NCI-H526 treated with DMSO at 0.1 percent for 48 hours (cell line): ENCODE results near the gene CNNM1.

Source experiments
- DNase-seq: peaks from one replicate; lab custom pipeline; 2025; lab: John Stamatoyannopoulos, UW

Gene CNNM1

DNA sequence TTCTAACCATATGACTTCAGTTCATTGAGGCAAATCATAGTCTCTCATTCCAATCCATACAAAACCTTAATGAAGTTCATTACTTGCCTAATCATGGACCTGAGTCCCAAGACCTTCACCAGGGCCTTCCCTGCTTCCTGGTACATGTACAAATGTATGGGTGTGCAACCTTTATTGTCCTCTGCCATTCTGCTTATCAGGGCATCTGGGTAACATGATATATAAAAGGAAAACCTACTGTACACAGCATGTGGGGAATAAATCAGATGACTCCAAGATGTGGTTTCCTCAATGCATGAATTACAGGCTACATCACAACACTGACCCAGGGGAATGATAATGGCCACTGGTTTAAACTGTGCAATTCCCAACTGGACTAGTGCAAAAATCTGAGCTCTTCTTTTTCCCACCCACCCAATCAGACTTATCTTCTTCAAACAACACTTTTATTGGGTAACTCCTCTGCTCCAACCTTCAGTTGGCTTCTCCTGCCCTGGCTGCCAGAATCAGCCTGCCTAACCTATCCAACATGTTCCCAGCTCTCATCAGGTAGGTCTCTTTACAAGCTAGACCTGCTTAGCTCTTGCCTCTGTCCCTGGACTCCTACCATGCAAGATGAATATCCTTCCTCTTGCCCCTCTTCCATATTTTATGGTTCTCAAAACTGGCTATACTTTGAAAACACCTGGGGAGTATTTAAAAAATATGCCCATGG is 89.9 kb downstream of the CNNM1 start:
- no peak for DNase-seq

GRCh38 chr10:99419688-99420087 is 90.5 kb downstream of the CNNM1 start:
- DNase-seq = no peak

GRCh38 chr10:99421233-99421739 is 92.1 kb downstream of the CNNM1 start:
- no peak for DNase-seq

DNA sequence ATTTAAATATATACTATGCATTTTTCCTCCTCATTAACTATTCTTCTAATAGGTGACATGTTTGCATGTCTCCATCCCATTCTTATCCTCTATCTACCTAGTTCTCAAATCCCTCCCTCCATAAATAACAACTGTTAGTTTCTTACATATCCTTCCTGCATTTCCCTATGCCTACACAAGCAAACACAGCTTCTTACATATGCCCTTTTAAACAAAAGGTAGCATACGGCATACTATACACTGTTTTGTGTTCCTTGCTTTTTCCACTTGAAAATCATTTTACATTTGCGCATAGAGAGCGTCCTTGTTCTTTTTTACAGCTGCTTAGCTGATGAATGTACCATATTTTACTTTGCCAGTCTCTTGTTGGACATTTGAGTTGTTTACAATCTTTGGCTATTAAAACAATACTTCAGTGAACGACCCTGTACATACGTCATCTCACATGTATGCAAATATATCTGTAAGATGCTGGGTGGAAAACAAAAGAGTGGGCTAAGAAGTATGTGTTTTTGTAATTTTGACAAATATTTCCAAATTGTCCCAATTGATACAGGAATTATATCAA is 93.5 kb downstream of the CNNM1 start:
- no peak for DNase-seq

- no peak for DNase-seq
Measured at GRCh38 chr10:99424656-99425055, 95.5 kb downstream of the CNNM1 start.

- no peak for DNase-seq
Measured at GRCh38 chr10:99425204-99425603, 96.0 kb downstream of the CNNM1 start.

- DNase-seq = no peak
Measured at GRCh38 chr10:99426689-99427088, 97.5 kb downstream of the CNNM1 start.

- no peak for DNase-seq
Measured at GRCh38 chr10:99427566-99428190, 98.5 kb downstream of the CNNM1 start.

DNA sequence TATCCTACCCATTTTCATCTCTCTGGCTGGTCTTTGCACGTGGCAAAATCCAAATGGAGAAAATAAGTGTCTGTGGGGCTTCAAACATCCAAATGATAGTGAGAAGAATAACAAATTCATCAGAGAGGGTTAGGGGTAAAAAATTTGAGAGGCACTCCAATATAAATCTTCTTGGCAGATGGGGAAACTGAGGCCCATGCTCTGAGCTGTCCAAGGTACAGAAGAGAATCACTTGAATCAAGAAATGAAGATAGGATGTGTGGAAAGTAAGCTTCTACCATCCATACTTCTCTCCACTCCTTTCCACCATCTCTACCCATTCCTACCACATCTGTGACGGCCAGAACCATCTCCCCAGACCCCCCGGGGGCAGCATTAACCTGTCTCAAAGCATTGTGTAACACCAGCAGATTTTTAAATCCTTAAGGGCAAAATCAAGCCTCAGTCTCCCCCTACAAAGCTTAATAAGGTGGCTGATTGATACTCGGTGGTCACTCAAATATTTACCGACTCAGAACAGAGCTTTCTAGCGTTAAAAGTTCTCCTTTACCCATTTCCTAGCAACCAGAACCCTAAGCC is 100.5 kb downstream of the CNNM1 start:
- DNase-seq = no peak

- no peak for DNase-seq
Measured at GRCh38 chr10:99430116-99430450, 100.9 kb downstream of the CNNM1 start.

- DNase-seq = peak; percentile 95
Measured at GRCh38 chr10:99430451-99431189, 101.5 kb downstream of the CNNM1 start, which contains the start of gene GOT1. GOT1 (minus strand) TSS chr10:99430624; CDS start chr10:99430565, 59 bp downstream.

- no peak for DNase-seq
Measured at GRCh38 chr10:99431190-99431760, 102.1 kb downstream of the CNNM1 start.

DNA sequence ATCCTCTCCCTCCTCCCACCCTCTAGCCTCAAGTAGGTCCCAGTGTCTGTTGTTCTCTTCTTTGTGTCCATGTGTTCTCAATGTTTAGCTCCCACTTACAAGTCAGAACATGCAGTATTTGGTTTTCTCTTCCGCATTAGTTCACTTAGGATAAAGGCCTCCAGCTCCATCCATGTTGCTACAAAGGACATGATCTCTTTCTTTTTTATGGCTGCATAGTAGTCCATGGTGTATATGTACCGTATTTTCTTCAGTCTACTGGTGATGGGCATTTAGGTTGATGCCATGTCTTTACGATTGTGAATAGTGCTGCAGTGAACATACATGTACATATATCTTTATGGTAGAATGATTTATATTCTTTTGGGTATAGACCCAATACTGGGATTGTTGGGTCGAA is 102.9 kb downstream of the CNNM1 start:
- no peak for DNase-seq

DNA sequence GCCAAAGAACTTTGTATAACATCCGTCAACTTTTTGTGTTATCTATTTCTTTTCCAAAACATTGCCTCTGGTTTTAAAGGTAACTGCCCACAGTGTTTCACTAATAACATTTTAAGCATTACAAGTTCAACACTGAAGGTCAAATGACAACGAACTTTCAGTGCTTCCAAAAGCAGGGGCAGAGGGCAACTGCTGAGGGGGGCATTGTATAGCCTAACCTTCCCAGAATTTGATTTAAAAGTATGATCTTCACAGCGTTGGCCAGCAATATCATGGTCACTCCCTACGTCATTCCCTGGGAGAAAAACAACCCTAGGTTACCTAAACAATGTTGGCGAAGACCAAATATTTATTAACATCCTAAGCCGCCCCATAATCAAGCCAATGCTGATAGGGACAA is 103.7 kb downstream of the CNNM1 start:
- DNase-seq = no peak

- DNase-seq = no peak
Measured at GRCh38 chr10:99433378-99434020, 104.3 kb downstream of the CNNM1 start.

DNA sequence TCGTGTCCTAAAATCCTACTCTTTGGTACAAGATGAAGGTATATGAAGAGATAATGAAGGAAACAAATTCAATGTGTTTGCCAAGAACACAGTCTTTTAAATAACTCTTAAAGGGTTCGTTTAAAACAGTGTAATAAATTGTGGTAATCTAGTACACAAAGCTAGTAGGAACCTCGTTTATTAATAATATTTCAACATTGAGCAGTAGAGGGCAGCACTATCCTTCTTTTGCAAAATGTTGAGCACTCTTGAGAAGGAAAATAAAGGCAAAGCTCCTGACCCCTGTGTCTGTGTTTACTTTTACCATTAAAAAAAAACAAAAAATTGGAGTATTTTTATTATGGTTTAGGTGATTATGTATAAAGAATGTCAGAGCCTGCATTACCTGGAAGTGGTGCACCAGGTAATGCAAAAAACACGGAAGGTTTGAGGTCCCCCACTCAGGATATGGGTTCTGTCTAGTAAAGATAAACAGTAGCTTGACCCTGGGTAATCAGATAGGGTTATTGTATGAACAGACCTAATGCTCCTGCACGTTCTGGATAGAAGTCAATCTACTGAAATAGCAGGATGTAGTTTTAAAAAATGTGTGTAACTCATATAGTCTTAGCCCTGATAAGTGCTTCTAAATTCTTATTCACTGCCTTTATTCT is 107.0 kb downstream of the CNNM1 start:
- DNase-seq = peak; percentile 9

GRCh38 chr10:99438890-99439289 is 109.7 kb downstream of the CNNM1 start:
- no peak for DNase-seq

DNA sequence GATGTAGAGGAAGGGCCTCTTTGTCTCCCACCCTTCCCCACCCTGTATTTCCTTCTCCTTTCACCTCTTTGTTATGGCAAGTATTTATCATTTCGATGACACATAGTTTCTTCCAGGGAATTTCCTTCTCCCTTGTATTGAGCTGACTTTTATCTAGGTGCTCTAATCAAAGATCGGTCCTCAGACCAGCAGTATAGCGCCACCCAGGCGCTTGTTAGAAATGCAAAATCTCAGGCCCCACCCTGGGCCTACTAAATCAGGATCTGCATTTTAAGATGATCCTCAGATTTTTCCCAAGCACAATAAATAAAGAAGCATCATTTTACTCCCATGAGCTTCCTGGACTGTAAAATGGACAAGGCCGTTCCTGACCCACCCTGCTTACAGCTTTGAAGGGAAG is 113.2 kb downstream of the CNNM1 start:
- DNase-seq = no peak

DNA sequence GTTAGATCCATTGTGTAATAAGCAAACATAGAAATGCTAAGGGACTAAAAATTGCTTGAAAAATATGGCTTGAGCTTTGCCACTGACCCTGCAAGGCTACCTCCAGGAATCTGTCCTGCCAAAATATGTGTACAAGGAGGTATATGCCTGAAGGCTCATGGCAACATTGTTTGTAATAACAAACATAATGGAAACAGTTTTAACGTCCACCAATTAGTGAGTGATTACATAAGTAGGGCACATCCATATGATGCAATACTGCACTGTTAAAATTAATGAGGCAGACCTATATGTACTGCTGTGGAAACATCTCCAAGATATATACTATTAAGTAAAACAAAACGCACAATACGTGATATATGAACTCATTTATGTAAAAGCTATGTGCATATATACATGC is 114.3 kb downstream of the CNNM1 start:
- DNase-seq = no peak
